Spleen (tissue), 11 donors: Measurements from ENCODE around the gene PRIMA1. TPM values are rescaled to one million over a fixed set of nuclear protein-coding genes. Genes with fewer than 3 reads are reported as not detected.
A peak's percentile ranks its signal among the peaks of the same experiment; 100 is the strongest.

ENCODE experiments used
- DNase-seq: peaks from one replicate; pipeline ENCODE4 v3.0.0-alpha.2; 2020
- H3K27ac ChIP-seq, 8 donors: fragments of 200-600 bp; sonication (generic) in 7 of 8; 1 replicate in 4 of 8; 2 replicates in 4 of 8; pipeline versions ENCODE4 v1.5.0 to v1.8.0; 2016 to 2021; ENCODE audit warnings: inconsistent platforms in 4 of 8, mild to moderate bottlenecking in 4 of 8, moderate library complexity in 1 of 8
- H3K27me3 ChIP-seq, 7 donors: fragments of 200-600 bp; sonication (generic) in 6 of 7; replicated peaks in 1 of 7; 1 replicate in 4 of 7; 2 replicates in 3 of 7; pipeline versions ENCODE4 v1.5.0 to v1.8.0; 2016 to 2021; ENCODE audit warnings: inconsistent platforms in 3 of 7, mild to moderate bottlenecking in 1 of 7
- H3K36me3 ChIP-seq, 6 donors: fragments of 200-600 bp; sonication (generic) in 5 of 6; 1 replicate in 4 of 6; 2 replicates in 2 of 6; pipeline versions ENCODE4 v1.5.0 to v1.8.0; 2016 to 2021; ENCODE audit warnings: inconsistent platforms in 2 of 6
- H3K4me1 ChIP-seq, 6 donors: fragments of 200-600 bp; sonication (generic) in 5 of 6; 1 replicate in 3 of 6; 2 replicates in 3 of 6; pipeline versions ENCODE4 v1.5.0 to v1.8.0; 2016 to 2021; ENCODE audit warnings: inconsistent platforms in 3 of 6
- H3K4me3 ChIP-seq, 8 donors: fragments of 200-600 bp; sonication (generic) in 7 of 8; 1 replicate in 4 of 8; 2 replicates in 4 of 8; pipeline versions ENCODE4 v1.5.0 to v1.8.0; 2016 to 2021; ENCODE audit warnings: inconsistent platforms in 4 of 8, mild to moderate bottlenecking in 4 of 8, moderate library complexity in 2 of 8
- H3K9me3 ChIP-seq, 8 donors: fragments of 200-600 bp; sonication (generic) in 7 of 8; 1 replicate in 4 of 8; 2 replicates in 4 of 8; pipeline versions ENCODE4 v1.5.0 to v1.8.0; 2016 to 2021; ENCODE audit warnings: inconsistent platforms in 4 of 8
- CTCF ChIP-seq, 11 experiments: fragments of 200-600 bp in 7 of 11; fragments of 450-650 bp in 4 of 11; sonication (generic) in 4 of 11; IDR thresholded peaks in 8 of 11; conservative IDR thresholded peaks in 3 of 11; 1 replicate in 7 of 11; 2 replicates in 4 of 11; pipeline versions ENCODE4 v1.4.0 to v1.8.0; 2016 to 2021; ENCODE audit warnings: antibody characterized with exemption in 11 of 11, inconsistent platforms in 4 of 11, mild to moderate bottlenecking in 1 of 11
- POLR2A ChIP-seq, 3 donors: fragments of 450-650 bp; IDR thresholded peaks; one replicate each; pipeline ENCODE4 v1.5.1; 2017; ENCODE audit warnings: antibody characterized with exemption in 3 of 3, mild to moderate bottlenecking in 1 of 3
- POLR2AphosphoS5 ChIP-seq, 3 donors: sonication (generic); formaldehyde crosslinking; IDR thresholded peaks; one replicate each; pipeline ENCODE4 v1.5.1; 2017; ENCODE audit warnings: antibody characterized with exemption in 3 of 3
- WGBS, 5 donors: extraction: QIAGEN DNeasy Blood & Tissue Kit in 3 of 5; methylation state at CpG; one replicate each; pipeline versions ENCODE4 v1.1.5 to v1.1.7; 2013 to 2018; 5-methylcytosine and 5-hydroxymethylcytosine counted together
- intact Hi-C: fragments of 100-400 bp; cut with DNase I; formaldehyde crosslinking; loops from one replicate; pipeline ENCODE4 v1.15.0; 2023; ENCODE audit warnings: low total_unique reads
- polyA plus RNA-seq, 3 donors: library from polyadenylated mRNA; stranded (reverse); fragments of 200-250 nt; gene quantifications; one replicate each; pipeline ENCODE4 v1.2.1, GENCODE V29; 2013
- total RNA-seq, 7 donors: library from RNA; depleted of rRNA in 3 of 7; stranded (reverse); fragments of >200 nt in 3 of 7; fragmentation: NEBNext Ultra II Directional in 4 of 7; extraction: Animal tissue kit (Norgen Biotek cat#: 25700) in 4 of 7; gene quantifications; one replicate each; pipeline versions ENCODE4 v1.1.0 to v1.2.1, GENCODE V29; 2016 to 2021
- donor health status: healthy with polysubstance abuse.
- donor health status: DM: no; HTN: no; CAD: no; lungs with moderate emphysema.
- donor health status: DM: no; HTN: no; CAD: no.
- donor health status: Bipolar disorder and iron deficiency.
- donor health status: healthy.
- donor health status: DM: no; HTN: no; CAD: no.
- donor health status: DM: yes; HTN: yes; CAD: no.

PRIMA1 gene
- total and polyA plus RNA-seq, 10 donors, result 0.09 to 2.0 (median 0.23) TPM; not detected in 4

DNA sequence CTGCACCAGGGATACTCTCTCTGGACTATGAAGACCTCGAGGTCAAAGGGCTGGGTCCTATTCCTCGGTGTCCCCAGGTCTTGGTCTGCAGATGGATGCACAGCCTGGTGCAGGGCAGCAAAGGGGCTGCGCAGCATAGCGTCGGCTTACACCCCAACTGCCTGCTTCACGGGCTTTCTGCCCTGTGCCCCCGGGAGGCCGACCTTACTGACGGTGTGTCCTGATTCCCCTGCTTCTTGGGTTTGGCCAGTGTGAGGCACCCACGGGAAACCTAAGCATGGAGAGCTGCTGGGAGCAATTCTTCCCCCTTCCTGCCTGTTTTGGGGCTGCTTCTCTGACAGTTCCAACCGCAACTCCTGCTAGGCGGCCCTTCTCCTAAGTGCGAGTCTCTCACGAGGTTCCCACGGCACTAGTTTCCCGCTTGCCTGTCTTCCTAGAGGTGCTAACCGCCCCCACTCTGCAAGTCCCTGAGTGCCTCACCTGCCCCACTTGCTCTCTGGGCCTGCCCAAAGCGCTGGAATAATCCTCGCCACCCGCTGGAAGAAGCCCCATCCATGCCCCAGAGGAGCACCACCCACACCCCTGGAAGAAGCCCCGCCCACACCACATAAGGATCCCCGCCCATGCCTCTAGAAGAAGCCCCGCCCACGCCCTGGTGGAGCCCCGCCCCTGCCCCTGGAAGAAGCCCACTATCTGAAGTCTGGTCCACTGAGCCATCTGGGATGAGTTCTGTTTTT, 54.0 kb downstream of the PRIMA1 start:
- Histone ChIP-seq H3K36me3 (no peaks in the 10 kb centered on the region), H3K4me3 (no peak overlapping the region), H3K9me3 (no peaks in the 10 kb centered on the region), H3K27me3 (peaks cover 0 to 26% (median 0%) of the 10 kb centered on the region in 7 donors), H3K27ac (no peak overlapping the region), H3K4me1 (no peaks in the 10 kb centered on the region)
- intact Hi-C loops, result no loop called here
- DNase-seq, result no peak
- 85 to 90% (median 87%) methylated on average over 19 to 25 of the region's 25 CpGs for WGBS, 5 donors
- TF ChIP-seq CTCF (IDR thresholded peaks at IDR 0.05 in 8 of 11, conservative IDR thresholded peaks at IDR 0.05 in 3 of 11) (no peak), POLR2AphosphoS5 (IDR thresholded peaks at IDR 0.05) (no peak), POLR2A (IDR thresholded peaks at IDR 0.05) (no peak)

DNA sequence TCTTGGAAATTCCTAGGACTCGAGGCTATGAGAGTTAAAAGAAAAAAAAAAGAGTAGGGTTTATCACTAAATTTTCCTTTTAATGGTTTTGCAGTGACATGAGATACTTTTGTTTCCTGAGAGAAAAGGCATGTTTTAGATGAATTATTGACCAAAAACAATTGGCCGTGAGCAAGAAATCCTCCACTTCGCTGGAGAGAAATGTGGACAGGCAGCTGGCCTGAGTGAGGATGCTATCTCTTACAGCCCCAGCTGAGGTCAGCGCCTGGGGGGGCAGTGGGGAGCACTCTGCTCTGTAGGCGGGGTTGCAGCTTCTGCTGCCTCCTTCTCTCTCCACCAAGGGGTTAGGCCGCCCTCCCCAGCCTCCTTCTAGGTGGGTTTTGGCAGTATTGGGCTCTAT, 54.7 kb downstream of the PRIMA1 start:
- Histone ChIP-seq H3K27me3 (peaks cover 0 to 26% (median 0%) of the 10 kb centered on the region in 7 donors), H3K27ac (no peak overlapping the region), H3K9me3 (no peaks in the 10 kb centered on the region), H3K36me3 (no peaks in the 10 kb centered on the region), H3K4me3 (no peak overlapping the region), H3K4me1 (no peaks in the 10 kb centered on the region)
- 70 to 81% (median 78%) methylated on average over 6 of the region's 6 CpGs for WGBS, 5 donors
- DNase-seq, result peak; percentile 43
- intact Hi-C loops, result no loop called here
- TF ChIP-seq CTCF (IDR thresholded peaks at IDR 0.05 in 8 of 11, conservative IDR thresholded peaks at IDR 0.05 in 3 of 11) (no peak), POLR2A (IDR thresholded peaks at IDR 0.05) (no peak), POLR2AphosphoS5 (IDR thresholded peaks at IDR 0.05) (no peak)

DNA sequence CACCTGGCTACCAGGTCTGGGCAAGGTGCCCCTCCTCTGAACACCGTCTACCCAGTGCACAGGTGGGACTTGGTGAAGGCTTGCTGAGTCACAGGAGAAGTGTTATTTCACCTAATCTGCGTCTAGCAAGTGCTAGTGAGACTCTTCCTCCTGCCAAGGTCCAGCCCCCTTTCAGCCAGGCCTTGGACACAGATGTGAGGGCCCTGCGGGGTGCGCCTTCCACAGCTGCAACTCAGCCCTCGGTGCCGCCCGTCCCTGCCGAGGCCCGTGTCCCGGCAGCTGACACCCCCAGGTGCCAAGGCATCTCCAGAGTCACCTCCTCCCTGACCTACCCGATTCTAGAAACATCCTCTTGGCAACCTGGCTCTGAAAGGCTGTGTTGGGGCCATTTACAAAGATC, 55.1 kb downstream of the PRIMA1 start:
- TF ChIP-seq CTCF (IDR thresholded peaks at IDR 0.05 in 8 of 11, conservative IDR thresholded peaks at IDR 0.05 in 3 of 11) (no peak), POLR2A (IDR thresholded peaks at IDR 0.05) (no peak), POLR2AphosphoS5 (IDR thresholded peaks at IDR 0.05) (no peak)
- no peaks in the 10 kb centered on the region for H3K36me3 ChIP-seq
- no peaks in the 10 kb centered on the region for H3K4me1 ChIP-seq
- no peak overlapping the region for H3K27ac ChIP-seq
- intact Hi-C loops, result no loop called here
- H3K4me3 ChIP-seq, result no peak overlapping the region
- 61 to 84% (median 73%) methylated on average over 9 to 11 of the region's 11 CpGs for WGBS, 5 donors
- peak; percentile 59 for DNase-seq
- no peaks in the 10 kb centered on the region for H3K9me3 ChIP-seq
- H3K27me3 ChIP-seq, result peaks cover 0 to 26% (median 0%) of the 10 kb centered on the region in 7 donors

- TF ChIP-seq POLR2AphosphoS5 (IDR thresholded peaks at IDR 0.05) (no peak), CTCF (IDR thresholded peaks at IDR 0.05 in 8 of 11, conservative IDR thresholded peaks at IDR 0.05 in 3 of 11) (no peak), POLR2A (IDR thresholded peaks at IDR 0.05) (no peak)
- 82 to 90% (median 86%) methylated on average over 9 to 10 of the region's 10 CpGs for WGBS, 5 donors
- no peaks in the 10 kb centered on the region for H3K4me1 ChIP-seq
- no peak overlapping the region for H3K4me3 ChIP-seq
- DNase-seq, result peak; percentile 58
- intact Hi-C loops, result no loop called here
- no peaks in the 10 kb centered on the region for H3K36me3 ChIP-seq
- H3K27ac ChIP-seq, result no peak overlapping the region
- H3K9me3 ChIP-seq, result no peaks in the 10 kb centered on the region
- H3K27me3 ChIP-seq, result peaks cover 0 to 19% (median 0%) of the 10 kb centered on the region in 7 donors
These were observed 55.8 kb downstream of the PRIMA1 start for GRCh38 chr14:93732524-93732923.
